HepG2 (cell line): ENCODE results near the gene HNRNPR. TPM values are rescaled to one million over a fixed set of nuclear protein-coding genes. Genes with fewer than 3 reads are reported as not detected.

Experiments
- MED1 ChIP-seq: sonication (generic); formaldehyde crosslinking; IDR thresholded peaks from 2 replicates; pipeline ENCODE4 v1.4.0; 2020; ENCODE audit warnings: missing genetic modification reagents
- RFX3 ChIP-seq: IDR thresholded peaks from 2 replicates; pipeline ENCODE4 v1.6.1; 2016; ENCODE audit warnings: missing biosample characterization, missing genetic modification reagents
- TARDBP ChIP-seq: sonication (generic); formaldehyde crosslinking; IDR thresholded peaks from 2 replicates; pipeline ENCODE4 v1.8.0; 2022; ENCODE audit warnings: mild to moderate bottlenecking, missing genetic modification reagents
- ZFP82 ChIP-seq: sonication (generic); formaldehyde crosslinking; IDR thresholded peaks from 2 replicates; pipeline ENCODE4 v1.5.1; 2020; ENCODE audit warnings: mild to moderate bottlenecking, missing genetic modification reagents, borderline replicate concordance
- ZNF160 ChIP-seq: sonication (generic); formaldehyde crosslinking; IDR thresholded peaks from 2 replicates; pipeline ENCODE4 v1.8.0; 2022; ENCODE audit warnings: mild to moderate bottlenecking, inconsistent platforms, missing genetic modification reagents
- ZNF180 ChIP-seq: sonication (generic); formaldehyde crosslinking; IDR thresholded peaks from 2 replicates; pipeline ENCODE4 v1.4.0; 2020; ENCODE audit warnings: low read depth, missing genetic modification reagents, borderline replicate concordance
- ZNF704 ChIP-seq: sonication (generic); formaldehyde crosslinking; IDR thresholded peaks from 2 replicates; pipeline ENCODE4 v1.8.1; 2023; ENCODE audit warnings: mild to moderate bottlenecking, inconsistent platforms, moderate library complexity, missing genetic modification reagents, borderline replicate concordance
- polyA plus RNA-seq, 8 experiments: library from polyadenylated mRNA; depleted of rRNA in 3 of 8; stranded (reverse) in 7 of 8; unstranded in 1 of 8; fragments of >200 nt; fragmentation: Illumina TruSeq in 4 of 8; extraction: Trizol in 4 of 8; gene quantifications; 2 replicates each; pipeline versions ENCODE4 v1.2.1 to v1.2.3, GENCODE V29; 2011 to 2016; ENCODE audit warnings: low read depth in 4 of 8, missing spikeins in 1 of 8, mixed read lengths in 1 of 8; ENCODE audit not compliant: insufficient read depth in 1 of 8
- total RNA-seq, 5 experiments: library from RNA; depleted of rRNA; stranded (reverse); fragments of >200 nt; fragmentation: Illumina TruSeq; extraction: Trizol; gene quantifications; 2 replicates each; pipeline ENCODE4 v1.2.3, GENCODE V29; 2016; ENCODE audit warnings: low read depth in 1 of 5
- TF ChIP-seq, protein P1 (sequence below): sonication (generic); formaldehyde crosslinking; IDR thresholded peaks from 2 replicates; pipeline ENCODE4 v1.4.0; 2020; ENCODE audit warnings: mild to moderate bottlenecking, missing genetic modification reagents
- TF ChIP-seq, protein P2 (sequence below): IDR thresholded peaks from 2 replicates; pipeline ENCODE4 v1.4.0; 2020; ENCODE audit warnings: mild to moderate bottlenecking, missing genetic modification reagents
- TF ChIP-seq, protein P3 (sequence below): sonication (generic); formaldehyde crosslinking; IDR thresholded peaks from 2 replicates; pipeline ENCODE4 v1.9.0; 2021; ENCODE audit warnings: missing genetic modification reagents, borderline replicate concordance

HNRNPR gene
- total and polyA plus RNA-seq, 2 of the 13 experiments (the other 11 are each of a cell fraction or from before 2014, with no cell fraction given): 133 to 216 TPM

DNA sequence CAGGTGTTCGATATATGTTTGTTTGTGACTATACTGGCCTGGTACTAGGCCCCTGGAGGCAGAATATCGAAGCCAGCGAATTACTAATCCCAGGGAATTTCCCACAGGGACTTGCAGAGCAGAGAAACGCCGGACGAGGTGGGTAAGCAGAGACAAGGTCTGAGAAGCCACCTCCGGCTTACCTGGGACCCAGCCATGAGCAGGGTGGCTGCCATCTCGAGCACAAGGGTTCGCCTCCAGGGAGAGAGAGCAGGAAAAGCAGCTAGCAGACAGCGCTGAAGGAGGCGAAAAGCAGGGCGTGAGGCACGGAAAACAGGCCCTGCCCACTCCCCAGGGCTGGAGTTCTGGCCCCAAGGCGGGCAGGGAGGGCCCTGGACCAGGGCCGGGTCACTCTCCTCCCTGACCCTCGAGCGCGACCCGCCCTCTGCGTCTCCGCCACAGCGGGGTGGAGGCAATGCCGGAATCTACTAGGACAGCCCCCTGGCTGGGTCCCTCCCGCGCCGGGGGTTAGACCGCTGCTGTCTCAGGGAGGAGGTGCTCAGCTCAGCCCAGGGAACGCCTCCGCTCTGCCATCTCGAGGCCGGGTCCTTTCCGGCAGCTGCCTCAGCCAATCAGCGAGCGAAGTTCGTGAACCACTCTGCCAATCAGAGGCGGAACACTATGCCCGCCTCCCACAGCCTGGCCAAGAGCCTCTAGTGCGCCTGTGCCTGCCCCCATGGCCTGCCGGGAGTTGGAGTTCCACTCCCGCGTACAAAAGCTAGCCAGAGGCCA, 23.9 kb upstream of the HNRNPR start (continued):
- TF ChIP-seq TARDBP (CRISPR knock-in tag) (no peak), ZNF704 (CRISPR knock-in tag) (peak; percentile 30; the same call in 1 of the 2 replicates), MED1 (CRISPR knock-in tag) (peak; percentile 69), ZNF180 (0 out of 2 replicates have a peak, but pooled peaks have one; percentile 21), ZFP82 (CRISPR knock-in tag) (no peak), RFX3 (CRISPR knock-in tag) (no peak), ZNF160 (CRISPR knock-in tag) (peak; percentile 71; the same call in 1 of the 2 replicates)
- TF ChIP-seq, protein P1, sequence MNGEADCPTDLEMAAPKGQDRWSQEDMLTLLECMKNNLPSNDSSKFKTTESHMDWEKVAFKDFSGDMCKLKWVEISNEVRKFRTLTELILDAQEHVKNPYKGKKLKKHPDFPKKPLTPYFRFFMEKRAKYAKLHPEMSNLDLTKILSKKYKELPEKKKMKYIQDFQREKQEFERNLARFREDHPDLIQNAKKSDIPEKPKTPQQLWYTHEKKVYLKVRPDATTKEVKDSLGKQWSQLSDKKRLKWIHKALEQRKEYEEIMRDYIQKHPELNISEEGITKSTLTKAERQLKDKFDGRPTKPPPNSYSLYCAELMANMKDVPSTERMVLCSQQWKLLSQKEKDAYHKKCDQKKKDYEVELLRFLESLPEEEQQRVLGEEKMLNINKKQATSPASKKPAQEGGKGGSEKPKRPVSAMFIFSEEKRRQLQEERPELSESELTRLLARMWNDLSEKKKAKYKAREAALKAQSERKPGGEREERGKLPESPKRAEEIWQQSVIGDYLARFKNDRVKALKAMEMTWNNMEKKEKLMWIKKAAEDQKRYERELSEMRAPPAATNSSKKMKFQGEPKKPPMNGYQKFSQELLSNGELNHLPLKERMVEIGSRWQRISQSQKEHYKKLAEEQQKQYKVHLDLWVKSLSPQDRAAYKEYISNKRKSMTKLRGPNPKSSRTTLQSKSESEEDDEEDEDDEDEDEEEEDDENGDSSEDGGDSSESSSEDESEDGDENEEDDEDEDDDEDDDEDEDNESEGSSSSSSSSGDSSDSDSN (CRISPR knock-in tag): peak; percentile 80
- TF ChIP-seq, protein P2, sequence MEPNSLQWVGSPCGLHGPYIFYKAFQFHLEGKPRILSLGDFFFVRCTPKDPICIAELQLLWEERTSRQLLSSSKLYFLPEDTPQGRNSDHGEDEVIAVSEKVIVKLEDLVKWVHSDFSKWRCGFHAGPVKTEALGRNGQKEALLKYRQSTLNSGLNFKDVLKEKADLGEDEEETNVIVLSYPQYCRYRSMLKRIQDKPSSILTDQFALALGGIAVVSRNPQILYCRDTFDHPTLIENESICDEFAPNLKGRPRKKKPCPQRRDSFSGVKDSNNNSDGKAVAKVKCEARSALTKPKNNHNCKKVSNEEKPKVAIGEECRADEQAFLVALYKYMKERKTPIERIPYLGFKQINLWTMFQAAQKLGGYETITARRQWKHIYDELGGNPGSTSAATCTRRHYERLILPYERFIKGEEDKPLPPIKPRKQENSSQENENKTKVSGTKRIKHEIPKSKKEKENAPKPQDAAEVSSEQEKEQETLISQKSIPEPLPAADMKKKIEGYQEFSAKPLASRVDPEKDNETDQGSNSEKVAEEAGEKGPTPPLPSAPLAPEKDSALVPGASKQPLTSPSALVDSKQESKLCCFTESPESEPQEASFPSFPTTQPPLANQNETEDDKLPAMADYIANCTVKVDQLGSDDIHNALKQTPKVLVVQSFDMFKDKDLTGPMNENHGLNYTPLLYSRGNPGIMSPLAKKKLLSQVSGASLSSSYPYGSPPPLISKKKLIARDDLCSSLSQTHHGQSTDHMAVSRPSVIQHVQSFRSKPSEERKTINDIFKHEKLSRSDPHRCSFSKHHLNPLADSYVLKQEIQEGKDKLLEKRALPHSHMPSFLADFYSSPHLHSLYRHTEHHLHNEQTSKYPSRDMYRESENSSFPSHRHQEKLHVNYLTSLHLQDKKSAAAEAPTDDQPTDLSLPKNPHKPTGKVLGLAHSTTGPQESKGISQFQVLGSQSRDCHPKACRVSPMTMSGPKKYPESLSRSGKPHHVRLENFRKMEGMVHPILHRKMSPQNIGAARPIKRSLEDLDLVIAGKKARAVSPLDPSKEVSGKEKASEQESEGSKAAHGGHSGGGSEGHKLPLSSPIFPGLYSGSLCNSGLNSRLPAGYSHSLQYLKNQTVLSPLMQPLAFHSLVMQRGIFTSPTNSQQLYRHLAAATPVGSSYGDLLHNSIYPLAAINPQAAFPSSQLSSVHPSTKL (CRISPR knock-in tag): peak; percentile 57
- TF ChIP-seq, protein P3, sequence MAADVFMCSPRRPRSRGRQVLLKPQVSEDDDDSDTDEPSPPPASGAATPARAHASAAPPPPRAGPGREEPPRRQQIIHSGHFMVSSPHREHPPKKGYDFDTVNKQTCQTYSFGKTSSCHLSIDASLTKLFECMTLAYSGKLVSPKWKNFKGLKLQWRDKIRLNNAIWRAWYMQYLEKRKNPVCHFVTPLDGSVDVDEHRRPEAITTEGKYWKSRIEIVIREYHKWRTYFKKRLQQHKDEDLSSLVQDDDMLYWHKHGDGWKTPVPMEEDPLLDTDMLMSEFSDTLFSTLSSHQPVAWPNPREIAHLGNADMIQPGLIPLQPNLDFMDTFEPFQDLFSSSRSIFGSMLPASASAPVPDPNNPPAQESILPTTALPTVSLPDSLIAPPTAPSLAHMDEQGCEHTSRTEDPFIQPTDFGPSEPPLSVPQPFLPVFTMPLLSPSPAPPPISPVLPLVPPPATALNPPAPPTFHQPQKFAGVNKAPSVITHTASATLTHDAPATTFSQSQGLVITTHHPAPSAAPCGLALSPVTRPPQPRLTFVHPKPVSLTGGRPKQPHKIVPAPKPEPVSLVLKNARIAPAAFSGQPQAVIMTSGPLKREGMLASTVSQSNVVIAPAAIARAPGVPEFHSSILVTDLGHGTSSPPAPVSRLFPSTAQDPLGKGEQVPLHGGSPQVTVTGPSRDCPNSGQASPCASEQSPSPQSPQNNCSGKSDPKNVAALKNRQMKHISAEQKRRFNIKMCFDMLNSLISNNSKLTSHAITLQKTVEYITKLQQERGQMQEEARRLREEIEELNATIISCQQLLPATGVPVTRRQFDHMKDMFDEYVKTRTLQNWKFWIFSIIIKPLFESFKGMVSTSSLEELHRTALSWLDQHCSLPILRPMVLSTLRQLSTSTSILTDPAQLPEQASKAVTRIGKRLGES: no peak
